Gastroesophageal sphincter (tissue), 3 donors: ENCODE measurements around the gene GSTO2.

ENCODE experiments used
- CTCF ChIP-seq, 4 experiments: fragments of 200-600 bp in 2 of 4; fragments of 450-650 bp in 2 of 4; sonication (generic) in 1 of 4; IDR thresholded peaks; one replicate each; pipeline ENCODE4 v1.5.1; 2017 to 2019; ENCODE audit warnings: antibody characterized with exemption in 4 of 4, mild to moderate bottlenecking in 2 of 4, moderate library complexity in 2 of 4
- POLR2A ChIP-seq, 2 donors: fragments of 450-650 bp; IDR thresholded peaks; one replicate each; pipeline ENCODE4 v1.6.1; 2017; ENCODE audit warnings: antibody characterized with exemption in 2 of 2, mild to moderate bottlenecking in 2 of 2, moderate library complexity in 1 of 2
- POLR2AphosphoS5 ChIP-seq: sonication (generic); formaldehyde crosslinking; IDR thresholded peaks from one replicate; pipeline ENCODE4 v1.6.1; 2017; ENCODE audit warnings: antibody characterized with exemption

- TF ChIP-seq CTCF (IDR thresholded peaks at IDR 0.05) (no peak), POLR2A (IDR thresholded peaks at IDR 0.05) (no peak), POLR2AphosphoS5 (no peak)
These were observed 7.2 kb downstream of the GSTO2 start for GRCh38 chr10:104276192-104276591.
